HCT116 (cell line): ENCODE results near the gene SORL1.
"Not testable (repeated sequence)": the region's sequence is repeated elsewhere in the genome, so short reads cannot be mapped to it uniquely, and the experiment has no call there.

ENCODE experiments used
- ATF3 ChIP-seq: IDR thresholded peaks from 2 replicates; pipeline ENCODE4 v1.6.1; 2012
- CTCF ChIP-seq, 3 experiments: fragments of 200-600 bp in 1 of 3; sonication (generic) in 1 of 3; IDR thresholded peaks in 2 of 3; conservative IDR thresholded peaks in 1 of 3; 2 replicates each; pipeline ENCODE4 v1.5.1; 2012 to 2017; ENCODE audit warnings: low read depth in 2 of 3, low read length in 2 of 3, antibody characterized with exemption in 1 of 3, borderline replicate concordance in 1 of 3, control low read depth in 1 of 3, mild to moderate bottlenecking in 1 of 3, mixed read lengths in 1 of 3, mixed run types in 1 of 3, moderate library complexity in 1 of 3; ENCODE audit not compliant: insufficient read depth in 1 of 3
- EZH2 ChIP-seq: fragments of 200-600 bp; sonication (generic); IDR thresholded peaks from 2 replicates; pipeline ENCODE4 v1.6.1; 2017; ENCODE audit warnings: antibody characterized with exemption, mixed run types
- EZH2phosphoT487 ChIP-seq: fragments of 200-600 bp; IDR thresholded peaks from 2 replicates; pipeline ENCODE4 v1.6.1; 2018; ENCODE audit warnings: antibody characterized with exemption, borderline replicate concordance
- JUND ChIP-seq: IDR thresholded peaks from 2 replicates; pipeline ENCODE4 v1.6.1; 2012
- POLR2A ChIP-seq: IDR thresholded peaks from 2 replicates; pipeline ENCODE4 v1.7.0; 2011; ENCODE audit warnings: borderline replicate concordance; ENCODE audit not compliant: insufficient read depth, insufficient read length; ENCODE audit errors: extremely low read depth
- POLR2AphosphoS5 ChIP-seq: IDR thresholded peaks from 2 replicates; pipeline ENCODE4 v1.6.1; 2011; ENCODE audit warnings: mild to moderate bottlenecking, low read depth, low read length, moderate library complexity
- RAD21 ChIP-seq: IDR thresholded peaks from 2 replicates; pipeline ENCODE4 v1.6.1; 2012; ENCODE audit warnings: low read depth, mild to moderate bottlenecking
- REST ChIP-seq: IDR thresholded peaks from 2 replicates; pipeline ENCODE4 v1.6.1; 2012; ENCODE audit warnings: low read depth
- SIN3A ChIP-seq: IDR thresholded peaks from 2 replicates; pipeline ENCODE4 v1.6.1; 2012; ENCODE audit warnings: low read depth
- SP1 ChIP-seq: IDR thresholded peaks from 2 replicates; pipeline ENCODE4 v1.6.1; 2012; ENCODE audit warnings: low read depth
- ZFX ChIP-seq: fragments of 450-650 bp; IDR thresholded peaks from 2 replicates; pipeline ENCODE4 v1.6.1; 2017
- ZNF274 ChIP-seq: fragments of 200-500 bp; sonication (Bioruptor generic); IDR thresholded peaks from 2 replicates; pipeline ENCODE4 v1.6.1; 2014; ENCODE audit warnings: mild to moderate bottlenecking, low read depth, low read length, inconsistent platforms

GRCh38 chr11:121411330-121411729 is 40.8 kb upstream of the SORL1 start:
- TF ChIP-seq ZNF274; POLR2A; RAD21; CTCF (IDR thresholded peaks at IDR 0.05 in 2 of 3, conservative IDR thresholded peaks at IDR 0.05 in 1 of 3; ENCODE audit: borderline replicate concordance in 1 of 3, insufficient read depth in 1 of 3, low read depth in 2 of 3, low read length in 2 of 3); EZH2; EZH2phosphoT487; SP1; POLR2AphosphoS5; REST; JUND; SIN3A; ATF3; ZFX: not testable (repeated sequence)
